Psoas muscle (tissue), 8 donors: ENCODE measurements around the gene KCNN3. TPM values are rescaled to one million over a fixed set of nuclear protein-coding genes. Genes with fewer than 3 reads are reported as not detected.

Experiments
- ATAC-seq, 4 donors: fragments of 200-7000 bp; cut with Tn5 transposase; one replicate each; pipeline ENCODE4 v1.9.1; 2020; ENCODE audit warnings: moderate library complexity in 3 of 4, mild to moderate bottlenecking in 2 of 4
- DNase-seq, 2 donors: peaks; one replicate each; pipeline ENCODE4 v3.0.0-alpha.2; 2020
- H3K27ac ChIP-seq: fragments of 200-600 bp; one replicate; pipeline ENCODE4 v1.8.0; 2022
- H3K27me3 ChIP-seq, 3 donors: fragments of 200-600 bp in 1 of 3; one replicate each; pipeline versions ENCODE4 v1.6.1 to v1.8.0; 2013 to 2022; ENCODE audit warnings: low read length in 2 of 3, mild to moderate bottlenecking in 2 of 3, moderate library complexity in 1 of 3; ENCODE audit not compliant: insufficient read depth in 3 of 3
- H3K36me3 ChIP-seq, 2 donors: fragments of 200-600 bp in 1 of 2; one replicate each; pipeline versions ENCODE4 v1.6.1 to v1.8.0; 2013 to 2022; ENCODE audit warnings: low read depth in 1 of 2, mild to moderate bottlenecking in 1 of 2, moderate library complexity in 1 of 2; ENCODE audit not compliant: insufficient read depth in 1 of 2
- H3K4me1 ChIP-seq: fragments of 200-600 bp; one replicate; pipeline ENCODE4 v1.8.0; 2022
- H3K4me3 ChIP-seq: fragments of 200-600 bp; one replicate; pipeline ENCODE4 v1.8.0; 2022; ENCODE audit warnings: mild to moderate bottlenecking
- H3K9me3 ChIP-seq: fragments of 200-600 bp; one replicate; pipeline ENCODE4 v1.8.0; 2022
- WGBS, 3 donors: extraction: QIAGEN DNeasy Blood & Tissue Kit; methylation state at CpG; one replicate each; pipeline versions ENCODE4 v1.1.6 to v1.1.7; 2013; 5-methylcytosine and 5-hydroxymethylcytosine counted together
- intact Hi-C, 2 donors: fragments of 100-400 bp; cut with DNase I; formaldehyde crosslinking; loops; one replicate each; pipeline versions ENCODE4 v1.11.0 to v1.14.2; 2022
- polyA plus RNA-seq, 3 donors: library from polyadenylated mRNA; stranded (reverse); fragments of 200-250 nt; gene quantifications; one replicate each; pipeline ENCODE4 v1.2.3, GENCODE V29; 2013
- total RNA-seq, 4 donors: library from RNA; stranded (reverse); fragmentation: NEBNext Ultra II Directional in 2 of 4; extraction: Animal tissue kit (Norgen Biotek cat#: 25700) in 2 of 4; gene quantifications; one replicate each; pipeline versions ENCODE4 v1.2.1 to v1.2.4, GENCODE V29; 2021 to 2023
- TF ChIP-seq, protein P1 (sequence below): fragments of 200-600 bp; IDR thresholded peaks from one replicate; pipeline ENCODE4 v1.8.0; 2022; ENCODE audit warnings: antibody characterized with exemption
- donor health status: healthy with polysubstance abuse.
- donor health status: DM: no; HTN: no; CAD: no; lungs with moderate emphysema.
- donor health status: Bipolar disorder and iron deficiency.
- donor health status: healthy.
- donor health status: DM: yes; HTN: yes; CAD: no.
- donor health status: DM: no; HTN: no; CAD: no.
- donor health status: DM: no; HTN: no; CAD: no.
- donor health status: DM: yes; HTN: yes; CAD: no.

The KCNN3 gene
- total and polyA plus RNA-seq, 7 donors: 2.5 to 60.9 (median 11.8) TPM

DNA sequence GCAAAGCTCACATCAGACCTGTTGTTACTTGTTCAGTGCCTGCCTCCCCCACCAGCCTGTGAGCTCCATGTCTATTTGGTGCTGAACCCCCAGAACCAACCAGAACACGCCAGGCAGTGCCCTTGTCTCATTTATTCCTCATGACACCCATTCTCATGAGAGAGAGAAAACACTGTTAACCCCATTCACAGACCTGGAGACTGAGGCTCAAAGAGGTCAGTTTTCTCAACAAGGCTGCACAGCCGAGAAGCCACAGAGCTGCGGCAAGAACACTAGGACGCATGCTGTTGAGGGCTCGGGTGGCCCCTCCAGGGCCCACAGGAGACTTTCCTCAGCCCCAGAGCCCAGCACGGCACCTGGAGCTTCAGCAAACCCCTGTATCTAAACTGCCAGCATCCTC, 13.1 kb downstream of the KCNN3 start:
- 89 to 96% (median 93%) methylated on average over 6 of the region's 6 CpGs for WGBS, 3 donors
- intact Hi-C loops: no loop called here
- Histone ChIP-seq H3K36me3 (no peaks in the 10 kb centered on the region), H3K4me1 (peaks cover 80% of the 10 kb centered on the region), H3K9me3 (no peaks in the 10 kb centered on the region), H3K4me3 (peak overlapping the region; percentile 49), H3K27me3 (no peaks in the 10 kb centered on the region), H3K27ac (peak overlapping the region; percentile 96)
- DNase-seq (no peak), ATAC-seq (no peak)
- TF ChIP-seq, protein P1, sequence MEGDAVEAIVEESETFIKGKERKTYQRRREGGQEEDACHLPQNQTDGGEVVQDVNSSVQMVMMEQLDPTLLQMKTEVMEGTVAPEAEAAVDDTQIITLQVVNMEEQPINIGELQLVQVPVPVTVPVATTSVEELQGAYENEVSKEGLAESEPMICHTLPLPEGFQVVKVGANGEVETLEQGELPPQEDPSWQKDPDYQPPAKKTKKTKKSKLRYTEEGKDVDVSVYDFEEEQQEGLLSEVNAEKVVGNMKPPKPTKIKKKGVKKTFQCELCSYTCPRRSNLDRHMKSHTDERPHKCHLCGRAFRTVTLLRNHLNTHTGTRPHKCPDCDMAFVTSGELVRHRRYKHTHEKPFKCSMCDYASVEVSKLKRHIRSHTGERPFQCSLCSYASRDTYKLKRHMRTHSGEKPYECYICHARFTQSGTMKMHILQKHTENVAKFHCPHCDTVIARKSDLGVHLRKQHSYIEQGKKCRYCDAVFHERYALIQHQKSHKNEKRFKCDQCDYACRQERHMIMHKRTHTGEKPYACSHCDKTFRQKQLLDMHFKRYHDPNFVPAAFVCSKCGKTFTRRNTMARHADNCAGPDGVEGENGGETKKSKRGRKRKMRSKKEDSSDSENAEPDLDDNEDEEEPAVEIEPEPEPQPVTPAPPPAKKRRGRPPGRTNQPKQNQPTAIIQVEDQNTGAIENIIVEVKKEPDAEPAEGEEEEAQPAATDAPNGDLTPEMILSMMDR: no peak

DNA sequence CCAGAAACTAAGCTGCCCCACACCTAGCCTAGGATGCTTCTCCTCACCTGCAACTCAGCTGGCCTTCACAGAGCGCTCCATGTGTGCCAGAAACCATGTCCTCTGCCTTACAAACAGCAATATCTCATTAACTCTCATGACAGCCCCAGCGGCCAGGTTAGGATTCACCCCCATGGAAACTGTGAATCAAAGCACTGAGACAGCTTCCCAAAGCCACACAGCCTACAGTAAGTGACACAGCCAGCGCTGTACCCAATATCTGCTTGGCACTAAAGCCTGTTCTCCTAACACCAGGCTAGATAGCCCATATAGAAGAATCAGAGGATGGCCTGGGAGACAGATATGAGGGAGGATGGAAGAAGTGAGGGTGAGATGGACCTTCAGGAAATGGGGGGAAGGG, 13.5 kb downstream of the KCNN3 start:
- TF ChIP-seq, protein P1: no peak
- Histone ChIP-seq H3K4me1 (peaks cover 80% of the 10 kb centered on the region), H3K9me3 (no peaks in the 10 kb centered on the region), H3K27me3 (no peaks in the 10 kb centered on the region), H3K4me3 (peak overlapping the region; percentile 49), H3K27ac (peak overlapping the region; percentile 96), H3K36me3 (no peaks in the 10 kb centered on the region)
- ATAC-seq: no peak
- 74 to 87% (median 76%) methylated on average over 3 of the region's 3 CpGs for WGBS, 3 donors
- DNase-seq: no peak
- intact Hi-C loops: no loop called here

DNA sequence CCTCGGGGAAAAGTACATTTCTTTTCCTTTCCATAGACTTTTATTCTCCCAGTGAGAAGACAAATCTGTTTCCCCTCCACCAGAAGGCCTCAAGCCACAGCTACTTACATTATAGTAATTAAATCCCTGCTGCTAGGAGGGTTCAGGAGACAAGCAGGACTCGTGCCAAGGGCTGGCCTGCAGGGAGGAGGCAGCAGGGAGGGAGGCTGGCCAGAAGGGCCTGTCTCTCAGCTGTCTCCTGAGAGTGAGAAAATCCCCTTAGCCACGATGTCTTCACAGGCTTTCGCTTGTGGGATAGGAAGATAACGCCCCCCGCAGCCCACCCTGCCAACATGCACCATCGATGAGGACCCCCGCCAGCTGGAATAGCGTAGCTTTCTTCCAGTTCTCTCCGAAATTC, 14.0 kb downstream of the KCNN3 start:
- peaks cover 80% of the 10 kb centered on the region for H3K4me1 ChIP-seq
- no peaks in the 10 kb centered on the region for H3K9me3 ChIP-seq
- TF ChIP-seq, protein P1: no peak
- WGBS, 3 donors: 28 to 33% (median 32%) methylated on average over 10 of the region's 10 CpGs
- peak overlapping the region; percentile 96 for H3K27ac ChIP-seq
- peak in 1 of 2 donors; percentile 65 for DNase-seq
- H3K27me3 ChIP-seq: no peaks in the 10 kb centered on the region
- no peak for ATAC-seq
- intact Hi-C loops: no loop called here
- H3K4me3 ChIP-seq: peak overlapping the region; percentile 8
- H3K36me3 ChIP-seq: no peaks in the 10 kb centered on the region

DNA sequence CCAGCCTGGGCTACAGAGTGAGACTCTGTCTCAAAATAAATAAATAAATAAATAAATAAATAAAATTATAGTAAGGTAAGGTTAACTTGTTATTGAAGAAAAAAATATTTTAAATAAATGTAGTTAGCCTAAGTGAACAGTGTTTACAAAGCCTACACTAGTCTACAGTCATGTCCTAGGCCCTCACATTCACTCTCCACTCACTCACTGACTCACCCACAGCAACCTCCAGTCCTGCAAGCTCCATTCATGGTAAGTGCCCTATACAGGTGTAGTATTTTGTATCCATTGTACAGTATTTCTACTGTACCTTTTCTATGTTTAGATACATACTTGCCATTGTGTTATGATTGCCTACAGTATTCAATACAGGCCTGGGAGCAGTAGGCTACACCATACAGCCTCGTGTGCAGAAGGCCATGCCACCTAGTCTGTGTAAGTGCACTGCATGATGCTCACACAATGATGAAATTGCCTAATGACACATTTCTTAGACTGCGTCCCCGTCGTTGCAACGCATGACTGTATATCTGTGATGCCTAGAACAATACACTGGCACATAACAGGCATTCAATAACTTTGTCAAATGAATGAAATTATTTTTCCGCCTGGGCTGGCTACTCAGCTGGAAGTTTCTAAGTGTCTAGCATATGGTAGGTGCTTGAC, 14.8 kb downstream of the KCNN3 start:
- Histone ChIP-seq H3K4me1 (peaks cover 79% of the 10 kb centered on the region), H3K27ac (peak overlapping the region; percentile 96), H3K4me3 (peak overlapping the region; percentile 8), H3K9me3 (no peaks in the 10 kb centered on the region), H3K27me3 (no peaks in the 10 kb centered on the region), H3K36me3 (no peaks in the 10 kb centered on the region)
- intact Hi-C loops: no loop called here
- DNase-seq (no peak), ATAC-seq (no peak)
- 55 to 87% (median 74%) methylated on average over 6 of the region's 6 CpGs for WGBS, 3 donors
- TF ChIP-seq, protein P1: no peak

DNA sequence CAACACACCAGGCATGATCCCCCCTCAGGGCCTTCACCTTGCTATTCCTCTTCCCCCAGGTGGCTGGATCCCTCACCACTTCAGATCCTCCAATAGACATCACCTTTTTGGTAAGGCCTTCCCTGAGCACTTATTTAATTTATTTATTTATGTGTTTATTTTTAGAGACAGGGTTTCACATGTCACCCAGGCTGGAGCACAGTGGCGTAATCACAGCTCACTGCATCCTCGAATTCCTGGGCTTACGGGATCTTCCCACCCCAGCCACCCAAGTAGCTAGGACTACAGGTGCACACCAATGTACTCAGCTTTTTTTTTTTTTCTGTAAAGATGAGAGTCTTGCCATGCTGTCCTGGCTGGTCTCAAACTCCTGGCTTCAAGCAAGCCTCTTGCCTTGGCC, 17.2 kb downstream of the KCNN3 start:
- 32 to 35% (median 33%) methylated on average over 3 of the region's 3 CpGs for WGBS, 3 donors
- H3K36me3 ChIP-seq: no peaks in the 10 kb centered on the region
- TF ChIP-seq, protein P1: no peak
- H3K27ac ChIP-seq: peak overlapping the region; percentile 96
- ATAC-seq (peak; percentile 55 to 77 (median 66)), DNase-seq (no peak)
- H3K4me3 ChIP-seq: no peak overlapping the region
- H3K9me3 ChIP-seq: no peaks in the 10 kb centered on the region
- peaks cover 80% of the 10 kb centered on the region for H3K4me1 ChIP-seq
- intact Hi-C loops: no loop called here
- H3K27me3 ChIP-seq: no peaks in the 10 kb centered on the region
